ENCODE measurements around the gene ZSWIM6.

Gene ZSWIM6

GRCh38 chr5:61472172-61472958 lies 140.3 kb downstream of the ZSWIM6 start:
- H3K4me3 ChIP-seq (ENCODE audit: low read depth, low read length): no peak overlapping the region

DNA sequence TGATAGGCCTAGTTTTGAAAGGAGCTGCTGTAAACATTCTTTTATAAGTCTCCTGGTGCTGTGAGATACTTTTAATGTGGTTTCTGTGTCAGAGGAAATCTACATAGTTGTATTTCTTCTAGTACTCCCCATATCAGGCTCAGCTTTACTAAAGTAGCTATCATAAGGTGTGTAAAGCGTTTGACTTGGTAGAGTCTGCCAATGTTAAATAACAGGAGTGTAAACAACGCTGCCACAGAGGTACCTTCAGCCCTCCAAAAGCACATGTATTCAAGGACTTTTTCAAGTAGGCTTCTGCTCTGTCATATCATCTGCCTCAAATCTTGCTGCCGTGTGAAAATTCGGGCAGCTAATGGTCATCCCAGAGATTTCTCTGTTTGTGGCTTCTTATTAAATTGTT lies 142.7 kb downstream of the ZSWIM6 start:
- no peak overlapping the region for H3K4me3 ChIP-seq (ENCODE audit: low read depth, low read length)

DNA sequence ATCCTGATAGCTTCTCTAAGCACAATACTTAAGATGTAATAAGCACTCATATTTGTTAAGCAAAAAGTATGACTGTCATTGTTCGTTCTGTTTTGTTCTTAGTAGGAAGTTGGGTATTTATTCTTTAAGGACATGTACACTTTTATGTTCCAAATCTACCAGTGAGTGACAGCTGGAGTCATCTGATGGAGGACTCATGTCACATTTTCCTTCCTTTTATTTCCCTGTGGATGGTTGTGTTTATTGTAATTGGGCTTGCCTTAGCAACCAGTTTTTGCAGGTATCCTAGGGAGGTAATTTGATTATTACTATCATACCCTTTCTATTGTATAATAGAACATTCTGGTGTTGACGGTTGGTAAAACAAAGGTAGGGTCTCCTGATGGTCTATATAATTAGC lies 145.7 kb downstream of the ZSWIM6 start:
- H3K4me3 ChIP-seq (ENCODE audit: low read depth, low read length): no peak overlapping the region

GRCh38 chr5:61479850-61480614 lies 148.0 kb downstream of the ZSWIM6 start:
- no peak overlapping the region for H3K4me3 ChIP-seq (ENCODE audit: low read depth, low read length)

GRCh38 chr5:61482980-61483379 lies 150.9 kb downstream of the ZSWIM6 start:
- H3K4me3 ChIP-seq (ENCODE audit: low read depth, low read length): no peak overlapping the region

- H3K4me3 ChIP-seq (ENCODE audit: low read depth, low read length): no peak overlapping the region
These were observed 154.4 kb downstream of the ZSWIM6 start for GRCh38 chr5:61486476-61486875.

GRCh38 chr5:61489574-61489973 lies 157.5 kb downstream of the ZSWIM6 start:
- H3K4me3 ChIP-seq (ENCODE audit: low read depth, low read length): no peak overlapping the region

DNA sequence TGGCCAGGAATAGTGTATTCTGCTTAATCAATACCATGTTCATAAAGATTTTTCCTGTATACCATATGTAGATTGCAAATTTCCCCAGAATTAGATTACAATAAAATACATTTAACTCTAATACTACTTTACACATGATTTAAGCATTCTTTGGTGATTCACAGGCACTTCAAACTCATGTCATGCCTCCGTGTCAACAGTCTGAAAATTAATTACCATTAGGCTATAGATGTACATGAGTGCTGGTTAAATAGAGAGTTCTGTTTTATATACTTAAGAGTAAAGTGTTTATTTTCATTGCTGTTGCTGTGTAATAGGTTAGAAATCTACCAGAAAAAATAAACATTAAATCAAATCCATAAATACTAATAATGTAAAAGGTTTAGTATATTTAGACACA lies 159.8 kb downstream of the ZSWIM6 start:
- no peak overlapping the region for H3K4me3 ChIP-seq (ENCODE audit: low read depth, low read length)

GRCh38 chr5:61493973-61494372 lies 161.9 kb downstream of the ZSWIM6 start:
- no peak overlapping the region for H3K4me3 ChIP-seq (ENCODE audit: low read depth, low read length)

DNA sequence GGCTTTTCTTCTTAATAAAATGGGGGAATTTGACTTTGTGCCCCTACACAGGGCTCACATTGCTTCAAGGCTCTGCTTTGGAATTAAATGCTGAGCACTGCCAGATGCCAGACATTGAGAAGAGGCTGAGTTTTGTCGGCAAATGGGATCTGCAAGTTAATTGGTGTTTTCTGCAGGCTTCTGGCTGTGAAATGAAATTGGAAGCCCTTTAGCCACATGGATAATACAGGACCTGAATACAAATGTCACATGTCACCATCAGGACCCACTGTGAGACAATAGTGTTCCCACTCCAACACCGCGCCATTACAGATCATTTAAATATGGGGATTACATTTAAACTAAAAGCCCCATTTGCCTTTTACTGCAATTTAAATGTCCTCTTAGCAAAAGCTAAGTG lies 164.4 kb downstream of the ZSWIM6 start:
- no peak overlapping the region for H3K4me3 ChIP-seq (ENCODE audit: low read depth, low read length)

DNA sequence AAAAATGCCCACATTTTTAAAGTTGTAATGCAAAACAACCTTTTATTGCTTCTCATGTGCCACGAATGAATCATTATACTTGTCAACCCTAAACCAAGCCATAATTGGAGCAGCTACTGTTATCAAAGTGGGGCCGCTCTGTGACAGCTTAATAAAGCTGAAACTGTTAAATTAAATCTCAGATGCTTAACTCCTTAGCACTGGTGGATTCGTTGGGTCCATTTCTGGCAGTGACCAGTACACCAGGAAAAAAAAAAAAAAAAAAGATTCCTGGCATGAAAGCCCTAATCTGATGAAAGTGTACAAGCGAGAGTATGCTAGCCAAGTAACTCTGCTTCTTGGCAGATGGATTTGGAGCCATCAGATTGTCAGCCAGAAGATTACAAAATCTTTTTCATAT lies 164.8 kb downstream of the ZSWIM6 start:
- H3K4me3 ChIP-seq (ENCODE audit: low read depth, low read length): no peak overlapping the region

DNA sequence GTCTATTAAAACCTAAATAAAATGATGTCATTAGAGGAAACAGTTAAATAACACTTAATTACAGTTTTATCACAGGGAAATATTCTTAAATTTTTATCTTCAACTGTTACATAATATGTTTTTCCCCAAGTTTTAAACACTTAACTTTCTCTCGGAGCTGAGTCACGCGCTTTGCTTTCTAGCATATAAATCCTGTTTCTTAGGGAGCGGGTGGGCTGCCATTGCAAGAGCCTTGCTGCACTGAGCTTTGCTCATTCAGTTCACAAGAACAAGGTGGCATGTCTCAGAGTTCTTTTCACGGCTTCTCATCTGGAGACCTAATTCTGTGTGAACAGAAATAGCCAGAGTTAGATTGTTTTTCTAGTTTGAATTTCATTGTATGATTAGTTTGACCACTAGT lies 166.1 kb downstream of the ZSWIM6 start:
- no peak overlapping the region for H3K4me3 ChIP-seq (ENCODE audit: low read depth, low read length)

- no peak overlapping the region for H3K4me3 ChIP-seq (ENCODE audit: low read depth, low read length)
These were observed 169.9 kb downstream of the ZSWIM6 start for GRCh38 chr5:61501971-61502370.

- no peak overlapping the region for H3K4me3 ChIP-seq (ENCODE audit: low read depth, low read length)
These were observed 172.2 kb downstream of the ZSWIM6 start for GRCh38 chr5:61504143-61504770.

DNA sequence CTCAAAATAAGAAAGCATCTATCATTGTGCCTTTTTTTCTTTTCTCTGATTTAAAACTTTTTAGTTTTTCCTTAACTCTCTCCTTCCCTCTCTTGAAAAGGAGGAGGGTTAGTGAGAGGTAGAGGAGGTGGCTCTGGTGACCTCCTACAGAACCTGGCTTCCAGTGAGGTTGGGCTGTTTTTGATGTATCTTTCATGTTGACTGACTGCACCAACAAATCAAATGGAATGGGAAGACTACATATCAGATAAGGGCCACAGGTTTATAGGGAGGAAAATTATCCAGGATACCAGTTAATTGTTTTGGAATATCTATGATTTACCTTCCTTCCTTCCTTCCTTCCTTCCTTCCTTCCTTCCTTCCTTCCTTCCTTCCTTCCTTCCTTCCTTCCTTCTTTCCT lies 173.2 kb downstream of the ZSWIM6 start:
- no peak overlapping the region for H3K4me3 ChIP-seq (ENCODE audit: low read depth, low read length)

DNA sequence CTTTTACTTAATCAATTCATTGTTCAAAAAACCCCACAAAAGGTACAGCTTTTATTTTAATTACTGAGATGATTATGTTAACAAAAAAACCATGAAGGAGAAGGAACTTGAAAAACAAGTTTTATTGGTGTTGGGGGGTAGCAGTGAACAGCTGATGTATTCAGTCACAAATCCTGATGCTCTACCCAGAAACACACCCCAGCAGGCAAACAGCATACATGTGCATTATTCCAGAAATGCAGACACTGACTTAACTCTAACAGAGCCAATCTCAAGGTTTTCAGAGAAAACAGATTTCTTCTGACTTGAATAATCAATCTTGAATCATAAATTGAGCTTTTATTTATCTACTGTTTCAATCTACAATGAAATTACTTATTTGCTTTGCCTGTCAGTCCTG lies 175.2 kb downstream of the ZSWIM6 start:
- H3K4me3 ChIP-seq (ENCODE audit: low read depth, low read length): no peak overlapping the region

DNA sequence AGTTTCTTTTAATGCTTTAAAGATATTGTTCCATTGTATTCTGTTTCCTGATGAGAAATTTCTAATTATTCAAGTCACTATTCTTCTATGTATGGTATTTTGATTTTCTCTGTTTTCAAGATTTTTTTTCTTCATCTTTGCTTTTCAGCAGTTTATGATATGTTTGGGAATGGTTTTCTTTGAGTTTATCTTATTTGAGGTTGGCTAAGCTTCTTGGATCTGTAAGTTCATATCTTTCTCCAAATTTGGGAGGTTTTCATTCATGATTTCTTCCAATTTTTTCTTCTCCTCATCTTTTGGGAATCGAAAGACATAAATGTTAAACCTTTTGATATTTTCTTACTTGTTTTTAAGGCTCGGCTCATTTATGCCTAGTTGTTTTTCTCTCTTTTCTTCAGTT lies 184.9 kb downstream of the ZSWIM6 start:
- no peak overlapping the region for H3K4me3 ChIP-seq (ENCODE audit: low read depth, low read length)

- no peak overlapping the region for H3K4me3 ChIP-seq (ENCODE audit: low read depth, low read length)
These were observed 187.7 kb downstream of the ZSWIM6 start for GRCh38 chr5:61519728-61520277.

DNA sequence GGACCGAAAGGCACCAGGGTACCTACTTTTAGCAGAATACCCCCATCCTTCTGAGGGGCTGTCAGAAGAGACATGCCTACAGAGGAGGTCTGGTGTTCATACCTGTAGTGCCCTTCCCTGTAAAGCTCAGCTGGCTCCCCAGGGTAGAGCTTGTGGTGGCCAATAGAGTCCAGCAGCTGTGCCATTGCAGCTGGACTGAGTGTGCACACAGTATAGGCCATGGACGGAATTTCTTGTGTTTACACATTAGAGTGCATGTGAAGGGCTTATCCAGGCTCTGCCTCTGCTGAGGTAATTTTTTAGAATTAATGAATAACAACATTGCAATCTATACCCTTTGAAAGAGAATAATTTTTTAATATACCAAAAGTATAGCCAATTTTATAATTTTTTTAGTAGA lies 191.0 kb downstream of the ZSWIM6 start:
- no peak overlapping the region for H3K4me3 ChIP-seq (ENCODE audit: low read depth, low read length)

DNA sequence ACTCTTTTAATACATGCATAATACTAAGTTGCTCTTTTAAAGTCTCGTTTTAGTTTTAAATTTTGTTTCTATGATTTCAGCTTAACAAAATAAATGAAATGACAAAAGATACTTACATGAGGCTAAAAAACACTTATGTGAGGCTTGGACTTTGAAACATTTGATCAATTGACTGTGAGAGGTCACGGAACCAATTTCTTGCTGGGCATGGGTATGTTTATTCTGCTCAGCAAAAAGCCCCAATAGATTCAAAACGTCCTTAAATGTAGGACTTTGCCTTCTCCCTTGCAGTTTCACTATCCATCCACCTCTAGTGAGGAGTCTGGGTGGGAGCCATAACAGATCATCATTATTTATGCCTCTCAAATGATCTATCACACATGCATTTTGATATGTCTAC lies 191.9 kb downstream of the ZSWIM6 start:
- no peak overlapping the region for H3K4me3 ChIP-seq (ENCODE audit: low read depth, low read length)

DNA sequence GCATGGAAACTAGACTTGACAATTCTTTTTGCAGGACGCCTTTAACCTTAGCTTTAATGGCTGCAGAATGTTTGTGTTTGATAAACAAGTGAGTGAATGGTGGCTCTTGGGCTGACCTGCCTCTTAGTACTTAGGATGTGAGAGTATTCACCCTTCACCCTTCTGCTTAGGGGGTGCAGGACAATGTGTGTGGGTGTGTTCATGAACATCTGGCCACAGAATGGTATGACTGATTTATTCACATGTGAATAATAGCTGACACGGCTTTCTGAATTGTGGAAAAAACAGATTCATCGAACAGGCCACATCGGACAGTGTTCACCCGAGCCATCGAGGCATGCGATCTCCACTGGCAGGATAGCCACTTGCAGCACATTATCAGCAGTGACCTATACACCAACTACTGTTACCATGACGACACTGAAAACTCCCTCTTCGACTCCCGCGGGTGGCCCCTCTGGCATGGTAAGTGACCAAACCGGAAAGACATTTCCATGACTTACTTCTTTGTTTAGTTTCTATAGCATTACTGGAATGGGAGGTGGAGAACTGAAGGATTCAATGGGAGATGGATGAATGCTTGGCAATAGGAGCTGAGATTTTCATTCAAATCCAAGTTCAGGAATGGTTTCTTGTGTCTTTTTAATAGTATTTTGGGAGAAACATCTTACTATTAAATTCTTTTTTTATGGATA lies 193.6 kb downstream of the ZSWIM6 start:
- no peak overlapping the region for H3K4me3 ChIP-seq (ENCODE audit: low read depth, low read length)

Data from iPS-11a (cell line).